Type B pancreatic cell (in vitro differentiated cells): ENCODE measurements around the gene PYROXD2. TPM values are rescaled to one million over a fixed set of nuclear protein-coding genes. Genes with fewer than 3 reads are reported as not detected.

Experiments
- DNase-seq: peaks from one replicate; pipeline ENCODE4 v3.0.0; 2021; ENCODE audit warnings: mixed read lengths; ENCODE audit not compliant: unreplicated experiment; ENCODE audit errors: extremely low spot score
- H3K27ac Mint-ChIP-seq: 2 replicates; pipeline ENCODE4 v1.8.0; 2021; ENCODE audit warnings: mild to moderate bottlenecking, mixed read lengths
- H3K27me3 Mint-ChIP-seq: 2 replicates; pipeline ENCODE4 v1.8.0; 2021; ENCODE audit warnings: mixed read lengths
- H3K36me3 Mint-ChIP-seq: 2 replicates; pipeline ENCODE4 v1.8.0; 2021; ENCODE audit warnings: mixed read lengths
- H3K4me1 Mint-ChIP-seq: one replicate; pipeline ENCODE4 v1.8.0; 2021; ENCODE audit warnings: mixed read lengths; ENCODE audit not compliant: unreplicated experiment
- H3K4me3 Mint-ChIP-seq: 2 replicates; pipeline ENCODE4 v1.8.0; 2021; ENCODE audit warnings: mild to moderate bottlenecking, mixed read lengths
- H3K9me3 Mint-ChIP-seq: 2 replicates; pipeline ENCODE4 v1.8.0; 2021; ENCODE audit warnings: mixed read lengths
- CTCF ChIP-seq: fragments of 200-600 bp; sonication (generic); conservative IDR thresholded peaks from 2 replicates; pipeline ENCODE4 v1.5.0; 2021; ENCODE audit warnings: antibody characterized with exemption, mild to moderate bottlenecking
- total RNA-seq: library from RNA; stranded (reverse); gene quantifications from 2 replicates; pipeline ENCODE4 v1.2.1, GENCODE V29; 2021; ENCODE audit warnings: low replicate concordance

Gene PYROXD2
- total RNA-seq, 1 donor from 2014 or later: 14.9 TPM

GRCh38 chr10:98404571-98405359, 10.2 kb downstream of the PYROXD2 start:
- H3K27ac Mint-ChIP-seq: peak overlapping the region; percentile 95

GRCh38 chr10:98403812-98404504, 11.0 kb downstream of the PYROXD2 start:
- no peak for TF ChIP-seq CTCF
- Mint-ChIP-seq H3K9me3 (peaks cover 5% of the 10 kb centered on the region), H3K27me3 (no peaks in the 10 kb centered on the region), H3K36me3 (peaks cover 6% of the 10 kb centered on the region), H3K4me3 (peak overlapping the region; percentile 7), H3K27ac (peak overlapping the region; percentile 95), H3K4me1 (peaks cover 25% of the 10 kb centered on the region)
- no peak for DNase-seq

More at GRCh38 chr10:98404571-98405359, 10.2 kb downstream of the PYROXD2 start:
- no peak for DNase-seq
- peak overlapping the region; percentile 57 for H3K4me3 Mint-ChIP-seq
- no peak for TF ChIP-seq CTCF
- H3K9me3 Mint-ChIP-seq: peaks cover 5% of the 10 kb centered on the region
- H3K4me1 Mint-ChIP-seq: peaks cover 31% of the 10 kb centered on the region
- peaks cover 6% of the 10 kb centered on the region for H3K36me3 Mint-ChIP-seq
- no peaks in the 10 kb centered on the region for H3K27me3 Mint-ChIP-seq

GRCh38 chr10:98402931-98403718, 11.9 kb downstream of the PYROXD2 start:
- H3K27ac Mint-ChIP-seq: peak overlapping the region; percentile 95
- H3K36me3 Mint-ChIP-seq: peaks cover 6% of the 10 kb centered on the region
- TF ChIP-seq CTCF: no peak
- peaks cover 24% of the 10 kb centered on the region for H3K4me1 Mint-ChIP-seq
- no peaks in the 10 kb centered on the region for H3K27me3 Mint-ChIP-seq
- no peak for DNase-seq
- H3K9me3 Mint-ChIP-seq: peaks cover 5% of the 10 kb centered on the region
- peak overlapping the region; percentile 7 for H3K4me3 Mint-ChIP-seq

- Mint-ChIP-seq H3K9me3 (peaks cover 5% of the 10 kb centered on the region), H3K27ac (peak overlapping the region; percentile 7), H3K4me3 (no peak overlapping the region), H3K27me3 (no peaks in the 10 kb centered on the region), H3K36me3 (peaks cover 6% of the 10 kb centered on the region), H3K4me1 (peaks cover 24% of the 10 kb centered on the region)
- no peak for DNase-seq
- no peak for TF ChIP-seq CTCF
These were observed 12.5 kb downstream of the PYROXD2 start for GRCh38 chr10:98402478-98402877.

GRCh38 chr10:98400482-98400881, 14.5 kb downstream of the PYROXD2 start:
- no peak for TF ChIP-seq CTCF
- Mint-ChIP-seq H3K27me3 (no peaks in the 10 kb centered on the region), H3K4me1 (peaks cover 24% of the 10 kb centered on the region), H3K36me3 (peaks cover 6% of the 10 kb centered on the region), H3K9me3 (peaks cover 5% of the 10 kb centered on the region), H3K4me3 (no peak overlapping the region), H3K27ac (no peak overlapping the region)
- no peak for DNase-seq
